Coronary artery (tissue), 2 donors: Measurements from ENCODE around the gene CALHM6.

Source experiments
- DNase-seq: peaks from one replicate; pipeline ENCODE4 v3.0.0-alpha.2; 2017; ENCODE audit warnings: low spot score
- H3K27ac ChIP-seq, 2 donors: fragments of 200-600 bp; sonication (generic); one replicate each; pipeline ENCODE4 v1.5.1; 2016 to 2019
- H3K4me3 ChIP-seq: fragments of 200-600 bp; sonication (generic); 2 replicates; pipeline ENCODE4 v1.5.1; 2016; ENCODE audit warnings: mild to moderate bottlenecking, moderate library complexity
- CTCF ChIP-seq: fragments of 200-600 bp; sonication (generic); IDR thresholded peaks from one replicate; pipeline ENCODE4 v1.5.1; 2019; ENCODE audit warnings: antibody characterized with exemption

Gene CALHM6

GRCh38 chr6:116424001-116424400 is 37.2 kb upstream of the CALHM6 start:
- no peak for TF ChIP-seq CTCF

GRCh38 chr6:116426551-116426950 is 34.6 kb upstream of the CALHM6 start:
- Histone ChIP-seq H3K27ac (no peak overlapping the region), H3K4me3 (no peak overlapping the region)
- no peak for DNase-seq
- TF ChIP-seq CTCF: no peak

More at GRCh38 chr6:116424001-116424400, 37.2 kb upstream of the CALHM6 start:
- DNase-seq: no peak
- no peak overlapping the region for H3K4me3 ChIP-seq
- H3K27ac ChIP-seq: no peak overlapping the region

GRCh38 chr6:116429111-116429510 is 32.1 kb upstream of the CALHM6 start:
- DNase-seq: no peak
- Histone ChIP-seq H3K4me3 (no peak overlapping the region), H3K27ac (no peak overlapping the region)
- no peak for TF ChIP-seq CTCF

- Histone ChIP-seq H3K4me3 (no peak overlapping the region), H3K27ac (no peak overlapping the region)
- DNase-seq: no peak
- no peak for TF ChIP-seq CTCF
Observed at GRCh38 chr6:116430860-116431259, 30.3 kb upstream of the CALHM6 start.

- no peak for DNase-seq
- Histone ChIP-seq H3K4me3 (no peak overlapping the region), H3K27ac (no peak overlapping the region)
- TF ChIP-seq CTCF: no peak
Observed at GRCh38 chr6:116431964-116432595, 29.1 kb upstream of the CALHM6 start.

- Histone ChIP-seq H3K27ac (no peak overlapping the region), H3K4me3 (no peak overlapping the region)
- DNase-seq: no peak
- TF ChIP-seq CTCF: no peak
Observed at GRCh38 chr6:116433206-116433712, 27.9 kb upstream of the CALHM6 start.

GRCh38 chr6:116434056-116434725 is 27.0 kb upstream of the CALHM6 start:
- TF ChIP-seq CTCF: no peak
- Histone ChIP-seq H3K27ac (no peak overlapping the region), H3K4me3 (no peak overlapping the region)
- no peak for DNase-seq
